CD1c-positive myeloid dendritic cell (primary cell): ENCODE measurements around the gene WAPL.

Experiments
- DNase-seq: peaks from one replicate; pipeline ENCODE4 v3.0.0-alpha.2; 2016; ENCODE audit errors: extremely low spot score

Gene WAPL

GRCh38 chr10:86472061-86472460 is 49.5 kb downstream of the WAPL start:
- DNase-seq = no peak

GRCh38 chr10:86461963-86462804 is 59.4 kb downstream of the WAPL start:
- DNase-seq = no peak

GRCh38 chr10:86451604-86451960 is 70.0 kb downstream of the WAPL start:
- no peak for DNase-seq

GRCh38 chr10:86450806-86451603 is 70.6 kb downstream of the WAPL start:
- no peak for DNase-seq

- DNase-seq = peak; percentile 51
These were observed 71.5 kb downstream of the WAPL start for GRCh38 chr10:86449926-86450558.

- DNase-seq = no peak
These were observed 74.2 kb downstream of the WAPL start for GRCh38 chr10:86447432-86447831.

GRCh38 chr10:86446987-86447386 is 74.6 kb downstream of the WAPL start:
- no peak for DNase-seq

- DNase-seq = no peak
These were observed 75.2 kb downstream of the WAPL start for GRCh38 chr10:86446440-86446839.

GRCh38 chr10:86443936-86444335 is 77.7 kb downstream of the WAPL start:
- peak; percentile 7 for DNase-seq

GRCh38 chr10:86443069-86443468 is 78.5 kb downstream of the WAPL start:
- DNase-seq = no peak

- DNase-seq = no peak
These were observed 80.4 kb downstream of the WAPL start for GRCh38 chr10:86440874-86441843.

- DNase-seq = peak; percentile 79
These were observed 82.0 kb downstream of the WAPL start for GRCh38 chr10:86439544-86439943.

GRCh38 chr10:86438091-86438749 is 83.4 kb downstream of the WAPL start:
- no peak for DNase-seq

- no peak for DNase-seq
These were observed 84.1 kb downstream of the WAPL start for GRCh38 chr10:86437447-86437846.

GRCh38 chr10:86436963-86437362 is 84.6 kb downstream of the WAPL start:
- DNase-seq = no peak

GRCh38 chr10:86434656-86435055 is 86.9 kb downstream of the WAPL start:
- DNase-seq = no peak

- no peak for DNase-seq
These were observed 97.9 kb downstream of the WAPL start for GRCh38 chr10:86423739-86424138.

- DNase-seq = no peak
These were observed 102.5 kb downstream of the WAPL start for GRCh38 chr10:86419101-86419500.

- DNase-seq = no peak
These were observed 106.0 kb downstream of the WAPL start for GRCh38 chr10:86415583-86415982.

GRCh38 chr10:86415116-86415515 is 106.5 kb downstream of the WAPL start:
- no peak for DNase-seq
